HUES6 (cell line): ENCODE measurements around the gene AMBRA1.
"Not testable (repeated sequence)": the region's sequence is repeated elsewhere in the genome, so short reads cannot be mapped to it uniquely, and the experiment has no call there.

Source experiments
- H3K27ac ChIP-seq: 2 replicates; pipeline ENCODE4 v1.7.0; 2013; ENCODE audit warnings: low read depth, mild to moderate bottlenecking, low read length, inconsistent platforms
- H3K27me3 ChIP-seq: 2 replicates; pipeline ENCODE4 v1.6.1; 2013; ENCODE audit warnings: low read length; ENCODE audit not compliant: control insufficient read depth, insufficient read depth
- H3K36me3 ChIP-seq: 2 replicates; pipeline ENCODE4 v1.6.1; 2013; ENCODE audit warnings: low read length; ENCODE audit not compliant: control insufficient read depth, insufficient read depth
- H3K4me1 ChIP-seq: 2 replicates; pipeline ENCODE4 v1.6.1; 2013; ENCODE audit warnings: low read length; ENCODE audit not compliant: control insufficient read depth, insufficient read depth
- H3K4me3 ChIP-seq: 2 replicates; pipeline ENCODE4 v1.5.1; 2013; ENCODE audit warnings: low read depth, low read length
- H3K9ac ChIP-seq: one replicate; pipeline ENCODE4 v1.6.1; 2013; ENCODE audit warnings: mild to moderate bottlenecking, low read length
- H3K9me3 ChIP-seq: 2 replicates; pipeline ENCODE4 v1.6.1; 2013; ENCODE audit warnings: low read depth, low read length; ENCODE audit not compliant: control insufficient read depth, insufficient read depth

The AMBRA1 gene

GRCh38 chr11:46377290-46377689, 216.5 kb downstream of the AMBRA1 start:
- H3K36me3 ChIP-seq: peaks cover 56% of the 10 kb centered on the region
- H3K27ac ChIP-seq: no peak overlapping the region
- peaks cover 14% of the 10 kb centered on the region for H3K4me1 ChIP-seq
- H3K9me3 ChIP-seq: no peaks in the 10 kb centered on the region
- H3K27me3 ChIP-seq: no peaks in the 10 kb centered on the region
- H3K4me3 ChIP-seq: no peak overlapping the region
- no peak overlapping the region for H3K9ac ChIP-seq

- H3K9me3 ChIP-seq: no peaks in the 10 kb centered on the region
- H3K4me3 ChIP-seq: no peak overlapping the region
- H3K27ac ChIP-seq: no peak overlapping the region
- peaks cover 14% of the 10 kb centered on the region for H3K4me1 ChIP-seq
- H3K9ac ChIP-seq: no peak overlapping the region
- no peaks in the 10 kb centered on the region for H3K27me3 ChIP-seq
- peaks cover 64% of the 10 kb centered on the region for H3K36me3 ChIP-seq
These were observed 217.4 kb downstream of the AMBRA1 start for GRCh38 chr11:46376258-46377050.

GRCh38 chr11:46375392-46376101, 218.3 kb downstream of the AMBRA1 start:
- H3K4me1 ChIP-seq: peaks cover 14% of the 10 kb centered on the region
- no peaks in the 10 kb centered on the region for H3K27me3 ChIP-seq
- peaks cover 70% of the 10 kb centered on the region for H3K36me3 ChIP-seq
- H3K9ac ChIP-seq: no peak overlapping the region
- no peak overlapping the region for H3K4me3 ChIP-seq
- no peak overlapping the region for H3K27ac ChIP-seq
- H3K9me3 ChIP-seq: no peaks in the 10 kb centered on the region

GRCh38 chr11:46374815-46375214, 219.0 kb downstream of the AMBRA1 start:
- Histone ChIP-seq H3K27ac (no peak overlapping the region), H3K9me3 (no peaks in the 10 kb centered on the region), H3K9ac (no peak overlapping the region), H3K4me3 (no peak overlapping the region), H3K36me3 (peaks cover 77% of the 10 kb centered on the region), H3K27me3 (no peaks in the 10 kb centered on the region), H3K4me1 (peaks cover 19% of the 10 kb centered on the region)

GRCh38 chr11:46373787-46374740, 219.8 kb downstream of the AMBRA1 start:
- peaks cover 78% of the 10 kb centered on the region for H3K36me3 ChIP-seq
- H3K27me3 ChIP-seq: no peaks in the 10 kb centered on the region
- H3K4me1 ChIP-seq: peaks cover 19% of the 10 kb centered on the region
- no peak overlapping the region for H3K9ac ChIP-seq
- no peak overlapping the region for H3K4me3 ChIP-seq
- H3K27ac ChIP-seq: no peak overlapping the region
- no peaks in the 10 kb centered on the region for H3K9me3 ChIP-seq

- Histone ChIP-seq H3K36me3 (peaks cover 78% of the 10 kb centered on the region), H3K4me1 (peaks cover 12% of the 10 kb centered on the region; the same call in 1 of the 2 replicates)
- H3K4me3 ChIP-seq, H3K27me3 ChIP-seq, H3K9ac ChIP-seq, H3K9me3 ChIP-seq, H3K27ac ChIP-seq: not testable (repeated sequence)
These were observed 221.3 kb downstream of the AMBRA1 start for GRCh38 chr11:46372501-46372900.

GRCh38 chr11:46372086-46372485, 221.7 kb downstream of the AMBRA1 start:
- Histone ChIP-seq H3K36me3 (peaks cover 74% of the 10 kb centered on the region), H3K9ac (no peak overlapping the region), H3K27me3 (no peaks in the 10 kb centered on the region), H3K4me3 (no peak overlapping the region), H3K4me1 (peaks cover 14% of the 10 kb centered on the region; the same call in 1 of the 2 replicates), H3K9me3 (no peaks in the 10 kb centered on the region), H3K27ac (no peak overlapping the region)

GRCh38 chr11:46371262-46371661, 222.6 kb downstream of the AMBRA1 start:
- not testable (repeated sequence) for H3K9ac ChIP-seq, H3K27me3 ChIP-seq, H3K9me3 ChIP-seq, H3K27ac ChIP-seq, H3K4me3 ChIP-seq
- Histone ChIP-seq H3K4me1 (peaks cover 20% of the 10 kb centered on the region; the same call in 1 of the 2 replicates), H3K36me3 (peaks cover 67% of the 10 kb centered on the region)

- Histone ChIP-seq H3K27ac (no peak overlapping the region), H3K4me3 (no peak overlapping the region), H3K9ac (no peak overlapping the region), H3K36me3 (peaks cover 57% of the 10 kb centered on the region), H3K9me3 (no peaks in the 10 kb centered on the region), H3K27me3 (no peaks in the 10 kb centered on the region), H3K4me1 (peaks cover 20% of the 10 kb centered on the region; the same call in 1 of the 2 replicates)
These were observed 223.6 kb downstream of the AMBRA1 start for GRCh38 chr11:46370253-46370652.

GRCh38 chr11:46369458-46370152, 224.2 kb downstream of the AMBRA1 start:
- no peak overlapping the region for H3K9ac ChIP-seq
- H3K4me1 ChIP-seq: peaks cover 20% of the 10 kb centered on the region; the same call in 1 of the 2 replicates

More at GRCh38 chr11:46369458-46370152, 224.2 kb downstream of the AMBRA1 start:
- Histone ChIP-seq H3K9me3 (no peaks in the 10 kb centered on the region), H3K27me3 (no peaks in the 10 kb centered on the region), H3K36me3 (peaks cover 50% of the 10 kb centered on the region), H3K27ac (no peak overlapping the region), H3K4me3 (no peak overlapping the region)
